Measurements from ENCODE around the gene GALT. TPM values are rescaled to one million over a fixed set of nuclear protein-coding genes. Genes with fewer than 3 reads are reported as not detected.

Gene GALT
- total and polyA plus RNA-seq, 2 of the 13 experiments (the other 11 are each of a cell fraction or from before 2014, with no cell fraction given) = 40.4 to 46.3 TPM

- Histone ChIP-seq H3K9ac (ENCODE audit: insufficient read depth, low read depth, low read length) (no peak overlapping the region), H3K36me3 (replicated peaks in 1 of 2; ENCODE audit: control insufficient read depth in 1 of 2, insufficient read depth in 2 of 2, low read length in 2 of 2) (no peaks in the 10 kb centered on the region), H3K27me3 (ENCODE audit: control insufficient read depth in 1 of 2, insufficient read depth in 2 of 2, low read length in 2 of 2) (no peaks in the 10 kb centered on the region), H2AFZ (ENCODE audit: low read length) (no peak overlapping the region), H3K4me3 (replicated peaks in 1 of 3; ENCODE audit: insufficient read depth in 1 of 3, low read depth in 2 of 3, low read length in 3 of 3) (no peak overlapping the region), H3K27ac (ENCODE audit: extremely low read length, insufficient read depth, low read length) (no peak overlapping the region), H3K4me1 (ENCODE audit: insufficient read depth, low read length) (peaks cover 42% of the 10 kb centered on the region), H4K20me1 (ENCODE audit: insufficient read depth, low read length) (no peaks in the 10 kb centered on the region), H3K79me2 (ENCODE audit: insufficient read depth, low read length) (no peaks in the 10 kb centered on the region), H3K4me2 (ENCODE audit: low read depth, low read length) (no peak overlapping the region), H3K9me3 (ENCODE audit: low read length) (no peaks in the 10 kb centered on the region)
- DNase-seq (ENCODE audit: low spot score) = no peak
- no peak for TF ChIP-seq ZNF816 (CRISPR knock-in tag; IDR thresholded peaks at IDR 0.05; ENCODE audit: borderline replicate concordance)
- TF ChIP-seq ZNF766 (CRISPR knock-in tag; IDR thresholded peaks at IDR 0.05; ENCODE audit: borderline replicate concordance) = no peak
- TF ChIP-seq POLR2A (IDR thresholded peaks at IDR 0.05; ENCODE audit: insufficient read depth in 1 of 2, low read depth in 2 of 2, low read length in 2 of 2) = no peak
- no peak for TF ChIP-seq CEBPB (IDR thresholded peaks at IDR 0.05; ENCODE audit: borderline replicate concordance, low read depth, low read length)
- TF ChIP-seq SIX1 (CRISPR knock-in tag; IDR thresholded peaks at IDR 0.05; ENCODE audit: borderline replicate concordance) = no peak
- no peak for TF ChIP-seq GPN1 (CRISPR knock-in tag; IDR thresholded peaks at IDR 0.05; ENCODE audit: borderline replicate concordance)
- TF ChIP-seq AGO2 (optimal IDR thresholded peaks at IDR 0.05; ENCODE audit: low read depth, low read length) = no peak
- TF ChIP-seq ZFP36L2 (CRISPR knock-in tag; IDR thresholded peaks at IDR 0.05) = no peak
- no peak for TF ChIP-seq HOMEZ (CRISPR knock-in tag; IDR thresholded peaks at IDR 0.05; ENCODE audit: low read depth)
- TF ChIP-seq TGIF2 (CRISPR knock-in tag; IDR thresholded peaks at IDR 0.05) = no peak
- no peak for TF ChIP-seq HNRNPUL1 (IDR thresholded peaks at IDR 0.05; ENCODE audit: low read depth, low read length)
- no peak for TF ChIP-seq EP300 (IDR thresholded peaks at IDR 0.05; ENCODE audit: low read depth in 2 of 2, low read length in 2 of 2)
- TF ChIP-seq EP300 (CRISPR knock-in tag; IDR thresholded peaks at IDR 0.05; ENCODE audit: borderline replicate concordance) = no peak
- TF ChIP-seq CREM (IDR thresholded peaks at IDR 0.05) = no peak
- TF ChIP-seq CREM (CRISPR knock-in tag; IDR thresholded peaks at IDR 0.05) = no peak
- ChIA-PET CTCF (ENCODE audit: low intra/inter-chr PET ratio, low total read pairs) (no interaction called here), POLR2A (no interaction called here)
- in situ Hi-C loops (cut with HindIII; ENCODE audit: extremely low pct_ligation_motif_present, low pct_unique_long_range_greater_than_20kb) (no loop called here), intact Hi-C loops (cut with micrococcal nuclease; ENCODE audit: unreplicated experiment) (no loop called here)
- FAIRE-seq = no peak
- WGBS (ENCODE audit: low lambda C conversion rate) = 95% methylated on average over 2 of the region's 4 CpGs
- no TSS peak for BruUV-seq (replicated peaks)
- ATAC-seq = no peak
Observed at GRCh38 chr9:34684816-34685215, 38.3 kb downstream of the GALT start.

Data from HepG2 (cell line).